Jurkat, Clone E6-1 (cell line): ENCODE measurements around the gene MNDA. TPM values are rescaled to one million over a fixed set of nuclear protein-coding genes. Genes with fewer than 3 reads are reported as not detected.

Experiments used
- DNase-seq: peaks from one replicate; pipeline ENCODE4 v3.0.0-alpha.2; 2011; ENCODE audit warnings: low read depth, low spot score
- H3K4me3 ChIP-seq: 2 replicates; pipeline ENCODE4 v1.5.1; 2011; ENCODE audit warnings: mild to moderate bottlenecking, low read length, control low read depth, moderate library complexity
- polyA plus RNA-seq: library from polyadenylated mRNA; unstranded; fragments of >200 nt; gene quantifications from one replicate; pipeline ENCODE4 v1.2.1, GENCODE V29; 2012; ENCODE audit warnings: missing spikeins; ENCODE audit not compliant: insufficient read length, insufficient read depth

The MNDA gene
- not detected for polyA plus RNA-seq

DNA sequence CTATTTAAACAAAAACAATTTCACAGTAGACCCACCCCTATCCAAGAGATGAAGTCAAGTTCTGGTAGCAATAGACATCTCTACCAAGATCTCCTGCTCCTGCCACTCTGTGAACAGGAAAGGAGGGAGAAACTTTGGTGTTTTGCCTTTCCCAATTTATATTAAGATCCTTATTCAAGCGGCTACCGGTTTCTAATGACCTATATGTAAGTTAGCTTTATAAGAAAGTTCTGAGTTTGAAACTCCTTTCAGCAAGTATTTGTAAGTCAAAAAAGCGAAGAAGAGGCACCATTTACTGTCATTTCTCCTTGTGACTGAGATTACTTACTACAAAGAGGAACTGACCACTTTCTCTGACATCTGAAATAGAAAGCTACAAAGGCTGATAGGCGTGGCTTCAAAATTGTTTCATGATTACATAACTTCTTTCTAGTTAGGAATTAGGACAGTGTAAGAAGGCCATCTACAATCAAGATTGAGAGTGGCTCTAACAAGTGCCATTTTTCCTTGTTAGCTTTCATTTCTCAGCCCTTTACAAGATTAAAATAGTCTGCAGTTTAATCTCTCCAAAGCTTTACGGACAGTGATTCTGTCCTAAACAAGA is at the start of gene MNDA:
MNDA (plus strand) TSS at position 448 of the 604 bp plus-strand sequence. CDS start 10,803 bp downstream, outside the sequence.
- H3K4me3 ChIP-seq = no peak within 1 kb of the TSS
- DNase-seq = no peak

DNA sequence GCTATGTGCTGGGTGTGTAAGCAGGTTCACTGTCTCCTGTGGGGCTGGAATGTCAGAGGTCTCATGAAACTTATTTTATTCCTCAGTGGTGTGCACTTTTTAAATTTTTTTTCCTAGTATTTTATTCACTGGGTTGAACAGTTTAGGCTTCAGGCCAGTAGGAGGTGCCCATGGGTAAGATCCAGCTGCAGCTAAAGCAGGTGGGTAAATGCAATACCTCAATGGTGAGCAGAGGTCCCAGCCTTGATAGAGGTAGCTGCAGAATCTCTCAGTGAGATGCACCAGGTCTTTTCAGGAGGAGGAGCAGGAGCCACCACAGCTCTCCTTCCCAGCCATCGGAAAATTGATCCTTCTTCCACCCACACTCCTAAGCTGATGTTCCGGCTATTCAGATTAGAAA is 37.5 kb upstream of the MNDA start:
- DNase-seq = peak; percentile 18
- no peak overlapping the region for H3K4me3 ChIP-seq

DNA sequence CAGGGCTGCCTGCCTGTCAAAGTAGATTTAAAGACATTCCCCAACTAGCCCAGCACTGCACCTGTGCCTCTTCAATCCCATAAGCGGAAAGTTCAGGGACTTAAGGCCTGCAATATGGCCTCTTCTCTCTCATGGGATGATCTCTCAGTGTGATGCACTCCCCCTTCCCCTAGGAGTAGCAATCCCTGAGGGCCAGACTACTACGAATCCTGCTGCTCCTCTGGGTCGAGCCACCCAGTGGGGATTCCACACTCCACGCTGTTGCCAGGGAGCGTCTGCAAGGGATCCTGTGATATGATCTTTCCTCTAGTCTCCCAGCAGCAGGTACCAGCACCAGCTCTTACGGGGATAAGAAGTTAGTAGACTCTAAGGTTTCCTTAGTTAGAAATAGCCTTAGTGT is 36.9 kb upstream of the MNDA start:
- DNase-seq = no peak
- no peak overlapping the region for H3K4me3 ChIP-seq

DNA sequence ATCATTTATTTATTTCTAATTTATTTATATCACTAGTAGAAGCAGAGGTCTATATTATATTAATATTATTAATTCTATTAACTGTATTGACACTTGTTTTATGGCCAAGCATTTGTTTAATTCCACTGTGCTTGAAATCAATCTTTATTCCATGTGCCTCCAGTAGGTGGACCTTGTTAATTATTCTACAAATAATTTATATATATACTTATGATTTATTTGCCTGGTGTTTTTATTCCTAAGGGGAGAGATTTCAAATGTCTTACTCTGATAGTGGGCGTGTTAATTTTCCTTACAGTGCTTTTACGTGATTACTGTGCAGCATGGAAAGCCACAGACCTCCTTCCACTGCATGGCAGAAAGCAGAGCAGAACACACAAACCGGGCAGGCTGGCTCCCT is 32.6 kb upstream of the MNDA start:
- DNase-seq = no peak
- no peak overlapping the region for H3K4me3 ChIP-seq

DNA sequence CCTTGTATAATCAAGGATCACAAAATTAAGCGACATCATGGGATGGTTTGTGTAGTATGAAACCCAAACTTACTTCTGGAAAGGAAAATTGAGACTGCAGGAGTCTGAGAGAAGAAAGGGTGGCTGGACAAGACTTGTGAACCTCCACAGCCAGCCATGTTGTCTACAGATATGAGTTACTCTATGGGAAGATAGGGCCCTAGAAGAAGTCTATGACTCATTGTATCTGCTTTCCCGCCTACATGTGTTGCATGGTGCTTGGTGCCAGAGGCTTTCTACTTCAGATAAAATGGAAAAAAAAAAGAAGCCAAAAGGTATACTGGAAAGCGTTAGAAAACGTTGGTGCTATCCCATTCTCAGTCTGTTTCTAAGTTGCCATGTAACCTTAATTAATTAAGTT is 31.5 kb upstream of the MNDA start:
- DNase-seq = no peak
- no peak overlapping the region for H3K4me3 ChIP-seq

DNA sequence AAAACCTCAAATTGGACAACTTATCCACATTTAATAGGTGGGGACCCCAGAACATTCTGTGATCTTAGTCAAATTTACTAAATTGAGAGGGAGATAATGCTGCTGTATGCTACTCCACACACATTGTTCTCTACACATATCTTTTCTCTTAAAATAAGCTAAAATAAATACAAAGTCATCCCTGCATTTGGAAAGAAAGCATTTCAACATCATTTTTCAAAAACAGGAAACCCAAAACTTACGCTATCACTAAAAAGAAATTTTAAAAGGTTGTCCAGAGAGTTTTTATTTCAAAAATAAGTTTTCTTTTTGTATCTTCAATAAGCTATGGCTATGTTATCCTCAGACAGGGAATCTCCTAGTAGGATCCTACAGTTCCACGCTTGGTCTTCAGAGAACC is 30.6 kb upstream of the MNDA start:
- no peak overlapping the region for H3K4me3 ChIP-seq
- DNase-seq = no peak

DNA sequence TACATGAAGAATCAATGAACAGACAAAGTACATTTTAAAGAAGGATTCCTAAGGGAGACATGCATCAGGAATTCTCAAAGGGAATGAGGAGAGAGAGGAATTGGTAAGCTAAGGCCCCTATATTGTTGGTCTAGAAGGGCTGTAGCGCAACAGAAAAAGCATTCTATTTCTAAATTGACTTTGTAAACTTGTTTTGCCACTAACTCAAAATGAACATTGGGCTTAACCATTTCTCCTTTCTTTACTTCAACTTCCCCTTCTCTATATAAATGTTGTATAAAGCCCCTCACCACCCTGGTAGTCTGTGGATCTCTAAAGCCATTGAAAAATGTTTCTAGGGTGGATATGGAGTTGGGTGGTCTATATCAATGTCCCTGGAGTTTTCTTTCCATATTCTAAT is 29.8 kb upstream of the MNDA start:
- no peak overlapping the region for H3K4me3 ChIP-seq
- no peak for DNase-seq

DNA sequence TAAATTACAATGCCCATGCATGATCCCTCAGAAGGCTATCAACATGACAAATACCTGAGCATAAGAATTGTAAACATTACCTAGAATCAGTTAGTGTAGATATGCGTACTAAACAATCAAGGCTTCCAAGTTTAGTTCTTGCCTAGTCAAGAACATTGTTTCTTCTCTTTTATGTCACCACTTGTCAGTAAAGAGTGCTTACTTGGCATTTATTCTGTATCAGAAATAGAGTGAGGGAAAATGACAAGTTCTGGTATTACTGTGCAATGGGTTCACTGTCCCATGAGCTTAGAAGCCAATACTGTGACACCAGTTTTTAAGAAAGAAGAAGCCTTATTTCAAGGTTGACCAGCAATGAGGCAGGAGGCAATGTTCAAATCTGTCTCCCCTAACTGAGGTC is 27.5 kb upstream of the MNDA start:
- no peak for DNase-seq
- H3K4me3 ChIP-seq = no peak overlapping the region

DNA sequence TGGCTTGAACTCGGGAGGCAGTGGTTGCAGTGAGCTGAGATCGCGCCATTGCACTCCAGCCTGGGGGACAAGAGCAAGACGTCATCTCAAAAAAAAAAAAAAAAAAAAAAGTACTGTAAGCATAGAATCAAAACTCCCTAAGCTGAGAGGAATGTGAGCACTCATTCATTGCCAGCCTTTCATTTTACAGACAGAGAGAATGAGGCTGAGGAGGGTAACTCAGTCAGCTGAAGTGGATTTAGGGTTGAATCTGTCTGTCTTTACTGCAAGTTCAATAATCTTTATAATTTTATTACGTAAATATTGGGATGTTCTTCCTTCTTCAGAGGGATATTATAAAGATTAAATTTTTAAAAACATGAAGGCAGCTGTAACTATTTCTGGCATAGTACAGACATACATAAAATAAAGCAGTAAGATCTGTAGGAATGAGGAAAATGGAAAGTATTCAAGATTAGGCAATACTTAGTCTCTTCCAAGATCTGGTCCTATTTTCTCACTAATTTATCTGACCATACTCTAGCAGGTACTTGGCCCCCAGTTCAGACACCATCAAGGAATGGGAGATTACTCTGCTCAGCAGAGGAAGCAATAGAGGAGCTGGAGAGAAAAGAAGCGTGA is 24.1 kb upstream of the MNDA start:
- H3K4me3 ChIP-seq = no peak overlapping the region

DNA sequence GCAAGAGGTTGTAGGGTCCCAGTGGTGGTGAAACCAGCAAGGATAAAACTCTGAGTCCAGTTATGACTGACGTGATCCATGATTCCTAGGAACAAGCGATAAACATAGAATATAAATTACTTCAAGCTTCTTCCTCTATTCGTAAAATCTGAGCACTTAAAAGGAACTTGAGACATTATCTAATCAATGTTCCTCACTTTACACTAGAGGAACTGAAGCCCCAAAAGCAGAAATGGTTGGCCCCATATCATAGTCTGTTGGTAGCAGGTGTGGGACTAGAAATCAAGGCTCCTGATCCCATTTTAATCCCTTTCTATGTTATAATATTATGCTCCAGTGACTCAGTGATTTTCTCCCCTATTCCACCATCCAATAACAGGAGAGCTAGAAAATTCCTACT is 21.9 kb upstream of the MNDA start:
- no peak overlapping the region for H3K4me3 ChIP-seq
- DNase-seq = no peak

More for the DNA sequence above, 24.1 kb upstream of the MNDA start:
- DNase-seq = no peak

DNA sequence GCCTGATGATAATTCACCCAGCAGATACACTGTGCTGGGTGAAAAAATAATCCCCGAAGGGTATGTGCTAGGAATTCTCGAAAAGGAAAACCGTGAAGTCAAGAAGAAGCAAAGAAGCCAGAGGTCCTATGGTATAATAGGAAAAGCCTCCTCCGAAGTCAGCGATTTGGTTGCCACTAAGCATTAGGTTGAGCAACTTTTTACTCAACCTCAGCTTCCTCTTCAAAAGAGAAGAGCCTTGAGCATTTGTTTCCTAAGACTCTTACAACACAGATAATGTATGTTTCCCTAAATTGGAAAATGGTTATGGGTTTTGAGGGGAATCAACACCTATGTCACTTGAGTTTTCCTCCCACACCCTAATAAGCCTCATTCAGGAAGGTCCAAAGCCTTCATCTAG is 21.3 kb upstream of the MNDA start:
- H3K4me3 ChIP-seq = no peak overlapping the region
- no peak for DNase-seq

DNA sequence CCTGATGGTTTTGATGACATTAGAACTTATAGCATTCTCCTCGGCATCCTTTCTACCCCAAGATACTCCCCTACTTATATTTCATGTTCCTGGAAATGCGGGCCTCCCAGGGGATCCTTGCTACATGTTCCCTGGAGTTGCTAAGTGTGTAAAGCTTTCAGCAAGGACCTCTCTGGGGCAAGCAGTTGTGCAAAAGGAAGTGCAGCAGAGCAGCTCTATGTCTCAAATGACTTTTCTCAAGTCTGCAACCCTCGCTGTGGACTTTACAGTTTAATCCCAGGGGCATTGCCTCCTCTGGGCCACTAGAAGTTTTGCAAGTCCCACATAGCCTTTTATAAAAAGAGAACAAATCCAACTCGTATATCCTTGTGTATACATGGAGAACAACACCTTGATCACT is 20.8 kb upstream of the MNDA start:
- H3K4me3 ChIP-seq = no peak overlapping the region
- DNase-seq = no peak

DNA sequence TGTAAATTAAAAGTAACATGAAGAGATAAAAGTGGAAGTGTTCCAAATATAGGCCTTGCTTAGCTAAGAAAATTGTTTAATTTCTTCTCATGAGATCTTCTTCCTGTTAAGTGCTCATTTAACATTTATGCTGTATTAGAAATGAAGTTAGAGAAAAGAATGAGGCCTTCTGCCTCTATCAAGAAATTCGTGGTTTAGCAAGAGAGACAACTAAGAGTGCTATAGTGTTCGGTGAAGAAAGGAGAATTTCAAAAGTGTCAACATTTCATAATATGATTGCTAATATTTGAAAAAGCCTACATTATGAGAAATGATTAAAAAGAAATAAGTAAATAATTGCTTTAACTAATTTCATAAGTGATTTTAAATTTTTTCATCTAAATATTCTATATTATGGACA is 18.8 kb upstream of the MNDA start:
- no peak overlapping the region for H3K4me3 ChIP-seq
- no peak for DNase-seq

DNA sequence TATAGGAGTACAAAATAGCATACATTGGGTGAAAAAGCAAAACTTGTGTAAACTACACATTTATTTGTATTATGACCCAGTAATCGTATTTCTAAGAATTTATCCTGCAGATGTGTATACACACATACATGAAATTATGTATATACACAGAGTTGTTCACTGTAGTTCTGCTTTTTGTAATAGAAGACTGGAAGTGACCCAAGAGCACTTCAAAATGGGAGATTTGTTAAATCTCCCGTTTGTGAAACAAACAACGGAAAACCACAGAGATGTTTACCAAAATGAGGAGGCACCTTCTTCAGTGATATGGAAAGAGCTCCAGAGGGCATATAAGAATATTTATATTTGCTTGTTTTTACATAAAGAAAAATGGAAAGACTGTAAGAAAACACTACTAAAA is 18.0 kb upstream of the MNDA start:
- H3K4me3 ChIP-seq = no peak overlapping the region
- no peak for DNase-seq

DNA sequence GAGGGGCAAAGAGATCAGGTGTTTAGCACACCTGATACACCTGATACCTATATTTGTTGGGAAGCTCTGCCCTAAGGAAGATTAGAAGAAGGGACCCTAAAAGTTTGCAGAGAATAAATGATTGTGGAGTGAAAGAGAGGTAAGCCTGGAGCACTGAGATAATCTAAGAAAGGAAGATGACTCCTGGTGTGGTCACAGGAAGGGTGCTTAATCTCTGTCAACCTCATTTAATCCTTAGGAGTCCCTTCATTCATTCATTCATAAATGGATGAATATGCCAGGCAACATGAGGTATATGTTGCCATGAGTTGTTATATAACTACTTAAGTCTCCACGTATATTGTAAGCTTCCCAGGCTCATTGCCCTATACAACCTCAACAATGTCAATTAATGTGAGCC is 16.2 kb upstream of the MNDA start:
- no peak overlapping the region for H3K4me3 ChIP-seq
- no peak for DNase-seq

DNA sequence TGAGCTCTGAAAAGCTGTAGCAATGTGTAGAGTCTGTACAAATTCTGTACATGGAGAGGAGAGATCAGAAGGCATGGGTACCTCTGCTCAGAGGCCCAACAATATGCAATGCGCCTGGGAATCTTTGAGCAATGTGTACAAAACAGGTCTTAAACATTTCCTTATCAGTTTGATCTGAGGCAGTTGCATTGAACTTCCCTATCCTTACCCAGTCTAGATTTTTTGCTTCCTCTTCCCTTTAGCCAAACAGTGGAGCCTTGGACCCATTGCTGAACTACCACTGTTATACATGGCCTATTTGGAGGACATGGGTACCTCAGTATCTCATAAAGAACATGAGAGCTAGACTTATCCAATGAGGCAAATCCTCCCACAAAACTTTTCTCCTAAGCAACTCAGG is 12.6 kb upstream of the MNDA start:
- no peak for DNase-seq
- no peak overlapping the region for H3K4me3 ChIP-seq

DNA sequence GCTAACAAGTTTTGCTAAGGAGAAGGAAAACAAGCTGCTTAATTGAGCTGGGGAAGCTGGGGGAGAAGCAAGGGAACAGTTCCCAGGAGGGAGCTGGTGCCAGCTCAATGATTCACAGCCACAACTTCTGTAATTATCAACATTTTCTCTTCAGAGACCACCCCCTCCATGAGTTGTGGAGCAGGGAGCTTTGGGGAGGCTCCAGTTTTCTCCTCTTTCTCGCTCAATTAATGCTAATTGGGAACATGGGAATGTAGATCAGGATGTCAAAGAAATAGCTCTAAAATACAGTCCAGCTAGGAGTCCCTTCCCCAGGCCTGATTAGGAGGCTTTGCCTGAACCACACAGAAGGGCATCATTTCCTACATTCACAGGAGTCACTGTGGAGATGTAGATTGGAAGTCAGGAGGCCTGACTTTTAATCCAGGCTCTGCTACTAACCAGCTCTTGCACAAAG is 12.1 kb upstream of the MNDA start:
- no peak for DNase-seq
- H3K4me3 ChIP-seq = no peak overlapping the region

DNA sequence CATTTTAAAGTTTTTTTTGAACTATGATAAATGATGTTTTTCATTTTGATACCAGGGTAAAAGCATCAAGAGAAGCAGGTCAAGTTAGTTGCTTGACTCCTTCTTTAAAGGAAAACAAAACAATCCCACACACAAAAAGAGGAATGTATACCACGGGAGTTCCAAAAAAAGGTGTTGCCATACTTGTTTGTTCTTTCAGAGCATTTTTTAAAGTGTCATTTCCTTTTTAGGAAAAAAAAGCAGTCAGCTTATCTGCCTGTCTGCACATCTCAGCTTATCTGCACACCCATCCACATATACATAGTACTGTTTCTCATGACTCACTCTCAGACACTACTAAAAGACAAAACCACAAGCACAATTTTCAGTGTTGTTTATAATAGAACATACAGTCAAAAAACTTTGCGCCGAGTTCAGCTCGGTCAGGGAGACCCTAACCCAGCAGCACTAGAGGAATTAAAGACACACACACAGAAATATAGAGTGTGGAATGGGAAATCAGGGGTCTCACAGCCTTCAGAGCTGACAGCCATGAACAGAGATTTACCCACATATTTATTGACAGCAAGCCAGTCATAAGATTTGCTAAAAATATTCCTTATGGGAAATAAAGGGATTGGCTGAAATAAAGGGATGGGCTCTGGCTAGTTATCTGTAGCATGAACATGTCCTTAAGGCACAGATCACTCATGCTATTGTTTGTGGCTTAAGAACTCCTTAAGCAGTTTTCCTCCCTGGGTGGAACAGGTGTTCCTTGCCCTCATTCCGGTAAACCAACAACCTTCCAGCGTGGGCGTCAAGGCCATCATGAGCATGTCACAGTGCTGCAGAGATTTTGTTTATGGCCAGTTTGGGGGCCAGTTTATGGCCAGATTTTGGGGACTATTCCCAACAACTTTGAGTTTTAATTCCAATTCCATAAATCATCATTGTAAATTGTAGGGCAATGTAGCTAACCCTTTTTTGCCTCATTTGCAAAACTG is 11.4 kb upstream of the MNDA start:
- peak; percentile 72 for DNase-seq

DNA sequence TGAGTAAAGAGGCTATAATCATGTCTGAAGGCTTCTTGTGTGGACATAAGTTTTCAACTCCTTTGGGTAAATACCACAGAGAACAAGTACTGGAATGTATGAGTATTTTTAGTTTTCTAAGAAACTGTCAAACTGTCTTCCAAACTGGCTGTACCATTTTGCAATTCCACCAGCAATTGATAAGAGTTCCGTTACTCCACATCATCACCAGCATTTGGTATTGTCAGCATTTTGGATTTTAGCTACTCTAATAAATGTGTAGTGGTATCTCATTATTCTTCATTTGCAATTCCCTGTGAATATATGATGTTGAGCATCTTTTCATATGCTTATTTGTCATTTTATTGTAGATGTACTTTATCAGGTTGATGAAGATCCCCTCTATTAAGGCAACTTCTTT is 9.4 kb upstream of the MNDA start:
- no peak overlapping the region for H3K4me3 ChIP-seq

More for the DNA sequence above, 11.4 kb upstream of the MNDA start:
- no peak overlapping the region for H3K4me3 ChIP-seq

DNA sequence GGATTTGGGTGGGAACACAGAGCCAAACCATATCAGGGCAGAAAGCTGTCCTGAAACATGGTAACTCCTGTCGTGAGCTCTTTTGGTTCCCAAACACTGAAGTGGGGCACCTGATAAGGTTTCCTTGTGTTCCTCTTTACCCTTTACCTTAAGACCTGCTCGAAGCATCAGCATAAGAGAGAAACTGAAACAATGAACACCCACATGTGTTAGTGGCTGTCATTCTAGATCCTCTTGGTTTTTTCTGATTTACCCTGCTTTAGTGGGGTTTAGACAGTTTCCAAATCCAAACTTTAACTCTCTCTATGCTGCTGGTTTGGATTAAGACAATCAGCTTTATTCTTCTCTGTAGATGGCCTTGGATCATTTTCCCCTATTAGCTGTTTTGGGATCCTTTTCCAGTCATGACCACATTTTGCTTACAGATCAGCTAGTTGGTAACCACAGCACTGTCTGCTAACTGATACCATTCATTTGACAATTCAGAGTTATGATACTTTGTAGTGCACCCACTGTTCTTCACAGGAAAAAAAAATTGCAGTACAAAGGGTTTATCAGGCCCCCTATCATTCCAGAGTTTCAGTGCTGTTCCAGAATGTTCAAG is 975 bp upstream of the MNDA start:
- no peak for DNase-seq
- H3K4me3 ChIP-seq = no peak overlapping the region

More for the DNA sequence above, 9.4 kb upstream of the MNDA start:
- DNase-seq = no peak
